PC-9 (cell line): ENCODE data around the gene CECR2. TPM values are rescaled to one million over a fixed set of nuclear protein-coding genes. Genes with fewer than 3 reads are reported as not detected.
"Not testable (repeated sequence)": the region's sequence is repeated elsewhere in the genome, so short reads cannot be mapped to it uniquely, and the experiment has no call there.

ENCODE experiments used
- BruUV-seq: library from RNA; stranded (reverse); fragments of 400-500 nt; replicated peaks from 2 replicates; lab custom pipeline; 2021; lab: Mats Ljungman, UMichigan
- CTCF ChIA-PET: fragments of 300-600 bp; sonication (Branson Sonifier 250); formaldehyde crosslinking; loops from one replicate; lab custom pipeline; 2022; ENCODE audit warnings: antibody characterized with exemption; lab: Charles Lee
- POLR2A ChIA-PET: fragments of 300-600 bp; sonication (Branson Sonifier 250); formaldehyde crosslinking; loops from one replicate; lab custom pipeline; 2022; ENCODE audit warnings: antibody characterized with exemption; ENCODE audit not compliant: unreplicated experiment; lab: Charles Lee
- DNase-seq, 2 experiments: peaks; one replicate each; pipeline versions ENCODE4 v3.0.0 to v3.0.0-alpha.2; 2015 to 2022; ENCODE audit warnings: mixed read lengths in 1 of 2
- H2AFZ ChIP-seq: fragments of 200-600 bp; sonication (generic); 2 replicates; pipeline ENCODE4 v1.8.1; 2017; ENCODE audit warnings: antibody characterized with exemption
- H3F3A ChIP-seq: fragments of 200-600 bp; sonication (generic); 2 replicates; pipeline ENCODE4 v1.8.1; 2017; ENCODE audit warnings: antibody characterized with exemption, mild to moderate bottlenecking, low read depth; ENCODE audit not compliant: insufficient read depth
- H3K27ac ChIP-seq: fragments of 200-600 bp; sonication (generic); 2 replicates; pipeline ENCODE4 v1.6.1; 2016; ENCODE audit warnings: mixed run types
- H3K27me3 ChIP-seq: fragments of 200-600 bp; sonication (generic); 2 replicates; pipeline ENCODE4 v1.6.1; 2016; ENCODE audit warnings: low read depth, mixed run types; ENCODE audit not compliant: insufficient read depth
- H3K36me3 ChIP-seq: fragments of 200-600 bp; sonication (generic); 2 replicates; pipeline ENCODE4 v1.6.1; 2016; ENCODE audit warnings: low read depth, mixed run types
- H3K4me1 ChIP-seq: fragments of 200-600 bp; sonication (generic); replicated peaks from 2 replicates; pipeline ENCODE4 v1.6.1; 2016; ENCODE audit warnings: mixed run types; ENCODE audit not compliant: insufficient read depth
- H3K4me2 ChIP-seq: fragments of 200-600 bp; sonication (generic); 2 replicates; pipeline ENCODE4 v1.6.1; 2017; ENCODE audit warnings: mixed run types
- H3K4me3 ChIP-seq: fragments of 200-600 bp; sonication (generic); 2 replicates; pipeline ENCODE4 v1.6.1; 2016; ENCODE audit warnings: mixed run types
- H3K79me2 ChIP-seq: fragments of 200-600 bp; sonication (generic); 2 replicates; pipeline ENCODE4 v1.6.1; 2017; ENCODE audit warnings: low read depth, mixed run types
- H3K9me2 ChIP-seq: fragments of 200-600 bp; sonication (generic); 2 replicates; pipeline ENCODE4 v1.8.1; 2017; ENCODE audit warnings: mild to moderate bottlenecking; ENCODE audit not compliant: insufficient read depth
- H3K9me3 ChIP-seq: fragments of 200-600 bp; sonication (generic); 2 replicates; pipeline ENCODE4 v1.8.1; 2016; ENCODE audit warnings: low read depth; ENCODE audit not compliant: insufficient read depth
- H4K20me1 ChIP-seq: fragments of 200-600 bp; sonication (generic); 2 replicates; pipeline ENCODE4 v1.8.1; 2017; ENCODE audit not compliant: insufficient read depth
- EZH2 ChIP-seq: fragments of 200-600 bp; sonication (generic); IDR thresholded peaks from 2 replicates; pipeline ENCODE4 v1.8.0; 2017; ENCODE audit warnings: antibody characterized with exemption, low read depth
- intact Hi-C: fragments of 100-400 bp; cut with micrococcal nuclease; formaldehyde crosslinking; loops from one replicate; pipeline ENCODE4 v1.10.0; 2022; ENCODE audit not compliant: unreplicated experiment
- total RNA-seq: library from RNA; stranded (reverse); gene quantifications from 2 replicates; pipeline ENCODE4 v1.2.3, GENCODE V29; 2021
- TF ChIP-seq, protein P1 (sequence below): fragments of 200-600 bp; sonication (generic); conservative IDR thresholded peaks from 2 replicates; pipeline ENCODE4 v1.6.1; 2017; ENCODE audit warnings: mixed run types, antibody characterized with exemption, mild to moderate bottlenecking, moderate library complexity

The CECR2 gene
- total RNA-seq, 1 experiment from 2014 or later = not detected

GRCh38 chr22:17518406-17518805, 149.1 kb downstream of the CECR2 start:
- ChIA-PET CTCF (no interaction called here), POLR2A (no interaction called here)
- no TSS peak for BruUV-seq
- Histone ChIP-seq H3K9me3 (no peaks in the 10 kb centered on the region), H3K36me3 (no peaks in the 10 kb centered on the region), H3K27me3 (peaks cover 54% of the 10 kb centered on the region), H3K9me2 (no peaks in the 10 kb centered on the region), H3F3A (no peaks in the 10 kb centered on the region), H3K4me2 (no peak overlapping the region), H3K4me3 (no peak overlapping the region), H4K20me1 (no peaks in the 10 kb centered on the region), H2AFZ (no peak overlapping the region), H3K27ac (no peak overlapping the region), H3K79me2 (no peaks in the 10 kb centered on the region), H3K4me1 (no peaks in the 10 kb centered on the region)
- TF ChIP-seq, protein P1, sequence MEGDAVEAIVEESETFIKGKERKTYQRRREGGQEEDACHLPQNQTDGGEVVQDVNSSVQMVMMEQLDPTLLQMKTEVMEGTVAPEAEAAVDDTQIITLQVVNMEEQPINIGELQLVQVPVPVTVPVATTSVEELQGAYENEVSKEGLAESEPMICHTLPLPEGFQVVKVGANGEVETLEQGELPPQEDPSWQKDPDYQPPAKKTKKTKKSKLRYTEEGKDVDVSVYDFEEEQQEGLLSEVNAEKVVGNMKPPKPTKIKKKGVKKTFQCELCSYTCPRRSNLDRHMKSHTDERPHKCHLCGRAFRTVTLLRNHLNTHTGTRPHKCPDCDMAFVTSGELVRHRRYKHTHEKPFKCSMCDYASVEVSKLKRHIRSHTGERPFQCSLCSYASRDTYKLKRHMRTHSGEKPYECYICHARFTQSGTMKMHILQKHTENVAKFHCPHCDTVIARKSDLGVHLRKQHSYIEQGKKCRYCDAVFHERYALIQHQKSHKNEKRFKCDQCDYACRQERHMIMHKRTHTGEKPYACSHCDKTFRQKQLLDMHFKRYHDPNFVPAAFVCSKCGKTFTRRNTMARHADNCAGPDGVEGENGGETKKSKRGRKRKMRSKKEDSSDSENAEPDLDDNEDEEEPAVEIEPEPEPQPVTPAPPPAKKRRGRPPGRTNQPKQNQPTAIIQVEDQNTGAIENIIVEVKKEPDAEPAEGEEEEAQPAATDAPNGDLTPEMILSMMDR = no peak
- no peak for TF ChIP-seq EZH2
- no peak for DNase-seq
- intact Hi-C loops = no loop called here

- H3K4me1 ChIP-seq, intact Hi-C loops, H3K4me2 ChIP-seq, BruUV-seq, CTCF ChIA-PET, H3K79me2 ChIP-seq, DNase-seq, H4K20me1 ChIP-seq, H3K9me2 ChIP-seq, POLR2A ChIA-PET, H3F3A ChIP-seq, H3K9me3 ChIP-seq, H3K27ac ChIP-seq, H2AFZ ChIP-seq, H3K36me3 ChIP-seq, H3K4me3 ChIP-seq: not testable (repeated sequence)
- H3K27me3 ChIP-seq = peaks cover 36% of the 10 kb centered on the region
Measured at GRCh38 chr22:17521971-17522370, 152.7 kb downstream of the CECR2 start.

DNA sequence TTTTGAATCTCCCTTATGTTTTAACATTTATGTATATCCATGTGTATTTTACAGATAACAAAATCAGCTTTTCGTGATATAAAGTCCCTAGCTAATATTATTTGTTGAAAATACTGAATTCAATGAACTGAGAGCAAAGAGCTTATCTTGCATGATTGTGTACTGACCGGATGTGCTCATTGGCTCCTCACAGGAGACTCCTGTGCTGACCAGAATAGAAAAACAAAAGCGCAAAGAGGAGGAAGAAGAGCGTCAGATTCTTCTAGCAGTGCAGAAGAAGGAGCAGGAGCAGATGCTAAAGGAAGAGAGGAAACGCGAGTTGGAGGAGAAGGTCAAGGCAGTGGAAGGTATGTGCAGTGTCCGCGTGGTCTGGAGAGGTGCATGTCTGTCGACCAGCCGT, 154.7 kb downstream of the CECR2 start:
- no peak overlapping the region for H3K4me3 ChIP-seq
- no peak for TF ChIP-seq EZH2
- TF ChIP-seq, protein P1 = no peak
- H3K36me3 ChIP-seq = no peaks in the 10 kb centered on the region
- CTCF ChIA-PET = no interaction called here
- peaks cover 43% of the 10 kb centered on the region for H3K27me3 ChIP-seq
- no peaks in the 10 kb centered on the region for H3K79me2 ChIP-seq
- no peaks in the 10 kb centered on the region for H3K4me1 ChIP-seq
- no peak overlapping the region for H3K27ac ChIP-seq
- no peaks in the 10 kb centered on the region for H4K20me1 ChIP-seq
- no peak for DNase-seq
- no peaks in the 10 kb centered on the region for H3K9me2 ChIP-seq
- no TSS peak for BruUV-seq
- POLR2A ChIA-PET = interaction anchor here (0.7 kb wide), 1 partner anchor 152 kb away, joined by 18 read pairs; no protein-coding TSS in a partner anchor
- no peaks in the 10 kb centered on the region for H3F3A ChIP-seq
- H3K4me2 ChIP-seq = no peak overlapping the region
- H3K9me3 ChIP-seq = no peaks in the 10 kb centered on the region
- intact Hi-C loops = no loop called here
- H2AFZ ChIP-seq = no peak overlapping the region

DNA sequence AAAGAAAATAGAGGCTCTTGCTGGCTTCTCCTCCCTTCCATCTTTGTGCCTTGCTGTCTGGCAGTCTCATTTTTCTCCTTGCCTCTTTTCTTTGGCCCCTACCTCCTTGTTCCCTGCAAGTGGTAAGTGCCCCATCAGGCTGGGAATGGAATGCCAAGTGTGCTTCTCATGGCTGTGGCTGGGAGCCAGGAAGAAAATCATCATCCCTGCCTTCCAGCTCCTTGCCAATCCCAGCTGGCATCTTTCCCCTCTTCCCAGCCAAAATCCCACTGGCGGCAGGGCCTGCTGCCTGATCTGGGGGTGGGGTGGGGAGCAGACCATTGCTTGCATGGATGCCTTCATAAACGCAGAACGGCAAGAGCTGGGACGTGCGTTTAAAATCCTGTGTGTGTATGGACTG, 167.0 kb downstream of the CECR2 start:
- intact Hi-C loops = no loop called here
- no peak overlapping the region for H2AFZ ChIP-seq
- BruUV-seq = no TSS peak

More for the DNA sequence above, 167.0 kb downstream of the CECR2 start:
- H3K4me1 ChIP-seq = no peaks in the 10 kb centered on the region
- no peak for TF ChIP-seq EZH2
- TF ChIP-seq, protein P1 = no peak
- no peaks in the 10 kb centered on the region for H3K9me3 ChIP-seq
- CTCF ChIA-PET = no interaction called here
- no peaks in the 10 kb centered on the region for H3F3A ChIP-seq
- no peaks in the 10 kb centered on the region for H4K20me1 ChIP-seq
- H3K27me3 ChIP-seq = peaks cover 11% of the 10 kb centered on the region; the same call in 1 of the 2 replicates
- no peak overlapping the region for H3K27ac ChIP-seq
- no peak for DNase-seq
- H3K9me2 ChIP-seq = no peaks in the 10 kb centered on the region
- no peaks in the 10 kb centered on the region for H3K79me2 ChIP-seq
- H3K36me3 ChIP-seq = no peaks in the 10 kb centered on the region
- no peak overlapping the region for H3K4me3 ChIP-seq
- POLR2A ChIA-PET = no interaction called here
- no peak overlapping the region for H3K4me2 ChIP-seq
